ENCODE results near the gene ZNF335.

The ZNF335 gene

DNA sequence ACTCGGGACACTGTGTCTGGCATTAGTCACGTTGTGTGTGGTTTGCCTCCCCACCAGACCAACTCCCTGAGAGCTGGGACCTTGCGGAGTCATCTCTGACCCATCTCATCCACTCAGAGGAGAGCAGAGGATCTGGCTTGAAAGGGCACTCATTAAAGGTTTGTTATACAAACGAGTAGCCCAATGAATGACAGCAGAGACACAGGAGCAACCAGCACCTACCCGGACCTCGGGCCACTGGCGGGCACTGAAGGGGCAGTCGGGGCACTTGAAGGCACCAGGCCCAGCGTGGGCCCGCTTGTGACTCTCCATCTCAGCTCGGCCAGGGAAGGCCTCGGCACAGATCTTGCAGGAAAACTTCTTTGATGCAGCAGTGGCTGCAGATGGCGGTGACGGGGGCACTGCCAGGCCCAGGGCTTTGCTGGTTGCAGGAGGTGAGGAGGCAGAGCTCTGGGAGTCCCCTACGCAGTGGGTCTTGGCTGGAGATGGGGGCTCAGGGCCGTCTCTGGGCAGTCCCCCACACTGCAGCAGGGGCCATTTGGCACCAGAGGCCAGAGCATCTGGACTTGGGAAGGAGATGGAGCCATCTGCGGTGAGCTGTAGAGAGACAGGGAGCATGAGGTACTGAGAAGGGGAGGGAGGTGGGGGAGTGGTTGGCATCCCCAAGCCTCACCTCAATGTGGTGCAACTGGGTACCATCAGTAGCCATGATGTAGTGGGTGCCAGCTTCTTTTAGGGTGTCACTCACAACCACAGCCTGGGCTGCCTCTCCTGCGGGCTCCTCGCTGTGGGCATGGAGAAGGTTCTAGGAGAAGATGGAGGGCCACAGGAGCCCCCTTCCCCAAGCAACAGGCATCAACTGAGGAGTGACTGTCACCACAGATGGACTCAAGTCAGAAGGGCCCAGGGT lies 19.8 kb downstream of the ZNF335 start:
- DNase-seq (ENCODE audit: low read depth in 2 of 2): no peak

DNA sequence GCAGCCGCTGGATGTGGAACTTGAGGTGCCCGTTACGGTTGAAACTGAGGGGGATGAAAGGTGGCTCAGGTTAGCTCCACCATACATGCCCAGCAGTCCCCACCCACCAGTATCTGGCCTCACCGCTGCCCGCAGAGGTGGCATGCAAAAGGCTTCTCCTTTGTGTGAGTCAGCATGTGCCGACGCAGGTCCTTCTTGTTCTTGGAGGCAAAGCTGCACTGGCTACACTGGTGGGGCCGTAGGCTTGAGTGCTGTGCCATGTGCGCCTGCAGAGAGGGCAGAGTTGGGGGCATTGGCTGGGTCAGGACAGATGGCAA lies 21.7 kb downstream of the ZNF335 start:
- DNase-seq (ENCODE audit: low read depth in 2 of 2): no peak

DNA sequence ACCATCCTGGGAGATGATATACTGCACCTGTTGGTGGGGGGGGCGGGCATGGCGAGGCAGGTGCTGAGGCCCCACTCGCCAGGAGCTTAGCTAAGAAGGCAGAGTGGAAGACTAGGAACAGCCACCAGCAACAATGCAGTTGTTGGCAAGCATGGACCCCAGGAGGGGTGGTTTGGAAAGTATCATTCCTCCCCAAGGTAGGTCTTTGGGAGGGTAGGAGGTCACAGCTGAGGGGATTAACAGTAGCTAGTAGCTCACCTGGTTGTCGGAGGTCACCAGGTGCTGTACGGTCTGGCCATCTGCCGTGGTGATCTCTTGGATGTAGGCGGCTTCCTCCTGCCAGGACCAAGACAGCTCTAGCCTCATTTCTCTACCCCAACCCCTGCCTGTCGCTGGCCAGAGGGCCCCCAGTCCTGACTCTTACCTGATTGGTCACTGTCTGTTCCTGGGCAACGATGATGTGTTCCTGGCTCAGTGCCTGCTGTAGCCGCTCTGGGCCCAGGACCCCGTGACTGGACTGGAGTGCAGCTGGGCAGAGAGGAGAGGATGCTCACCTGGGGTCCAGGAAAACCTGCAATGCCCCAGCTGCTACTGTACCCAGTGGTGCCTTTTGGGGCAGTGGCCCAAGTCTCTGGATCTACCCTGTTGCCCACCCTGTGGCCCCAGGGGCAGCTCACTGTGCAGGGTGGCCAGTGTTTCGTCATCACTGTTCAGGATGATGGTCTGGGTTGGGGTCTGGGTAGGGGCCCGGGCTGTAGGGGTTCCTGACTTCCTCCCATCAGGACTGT lies 22.3 kb downstream of the ZNF335 start:
- DNase-seq (ENCODE audit: low read depth in 2 of 2): no peak

DNA sequence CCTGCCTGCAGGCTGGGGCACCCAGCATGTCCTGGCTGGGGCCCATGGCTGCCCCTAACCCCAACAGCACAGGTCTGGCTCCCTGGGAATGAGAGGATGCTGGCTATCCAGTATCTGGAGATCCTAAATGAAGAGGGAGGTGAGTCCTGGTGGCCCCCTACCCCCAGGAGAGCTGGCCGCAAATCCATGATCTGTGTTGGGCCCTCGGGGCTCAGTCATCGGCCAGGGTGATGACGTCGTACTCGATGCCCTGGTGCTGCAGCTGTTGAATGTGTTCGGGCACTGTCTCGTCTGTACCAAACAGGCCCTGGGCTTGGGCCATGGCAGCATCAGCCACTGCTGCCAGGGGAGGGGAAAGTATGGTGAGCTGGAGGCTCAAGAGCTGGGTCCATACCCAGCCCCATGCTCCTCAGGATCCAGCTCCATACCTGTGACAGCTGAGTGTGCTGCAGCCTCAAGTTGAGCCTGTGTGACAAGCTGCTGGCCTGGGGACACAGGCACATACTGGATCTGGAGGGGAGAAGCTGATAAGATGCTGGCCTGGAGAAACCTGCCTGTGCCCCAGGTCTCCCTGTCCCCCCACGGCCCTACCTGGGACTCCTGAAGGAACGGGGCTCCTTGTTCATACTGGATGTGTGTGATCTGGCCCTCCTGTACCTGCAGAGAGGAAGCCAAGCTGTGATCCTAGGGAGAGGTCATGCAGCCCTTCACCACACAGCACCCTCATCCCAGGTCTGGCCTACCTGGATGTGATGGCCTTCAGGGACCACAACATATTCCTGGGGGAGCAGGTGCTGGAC lies 23.1 kb downstream of the ZNF335 start:
- no peak for DNase-seq (ENCODE audit: low read depth in 2 of 2)

DNA sequence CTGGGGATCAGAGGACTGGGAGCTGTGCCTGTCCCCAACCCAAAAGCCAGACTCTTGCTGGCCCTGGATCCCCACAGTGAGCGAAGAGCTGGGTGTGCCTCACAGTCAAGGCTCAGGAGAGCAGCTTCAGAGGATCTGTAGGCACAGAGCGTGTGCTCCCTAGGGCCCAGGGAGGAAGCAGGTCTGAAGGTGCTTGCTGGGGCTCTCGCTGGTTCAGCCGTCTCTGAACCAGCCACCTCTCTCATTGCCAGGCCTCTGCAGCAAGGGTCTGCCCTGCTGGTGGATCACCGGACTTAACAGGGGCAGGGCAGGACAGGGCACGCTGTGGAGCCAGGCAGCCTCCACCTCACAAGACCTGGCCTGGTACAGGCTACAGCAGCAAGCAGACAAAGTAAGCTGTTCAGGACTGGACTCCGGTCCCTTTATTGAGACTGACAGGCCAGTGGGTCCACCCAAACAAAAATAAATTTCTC lies 23.7 kb downstream of the ZNF335 start:
- no peak for DNase-seq (ENCODE audit: low read depth in 2 of 2)

DNA sequence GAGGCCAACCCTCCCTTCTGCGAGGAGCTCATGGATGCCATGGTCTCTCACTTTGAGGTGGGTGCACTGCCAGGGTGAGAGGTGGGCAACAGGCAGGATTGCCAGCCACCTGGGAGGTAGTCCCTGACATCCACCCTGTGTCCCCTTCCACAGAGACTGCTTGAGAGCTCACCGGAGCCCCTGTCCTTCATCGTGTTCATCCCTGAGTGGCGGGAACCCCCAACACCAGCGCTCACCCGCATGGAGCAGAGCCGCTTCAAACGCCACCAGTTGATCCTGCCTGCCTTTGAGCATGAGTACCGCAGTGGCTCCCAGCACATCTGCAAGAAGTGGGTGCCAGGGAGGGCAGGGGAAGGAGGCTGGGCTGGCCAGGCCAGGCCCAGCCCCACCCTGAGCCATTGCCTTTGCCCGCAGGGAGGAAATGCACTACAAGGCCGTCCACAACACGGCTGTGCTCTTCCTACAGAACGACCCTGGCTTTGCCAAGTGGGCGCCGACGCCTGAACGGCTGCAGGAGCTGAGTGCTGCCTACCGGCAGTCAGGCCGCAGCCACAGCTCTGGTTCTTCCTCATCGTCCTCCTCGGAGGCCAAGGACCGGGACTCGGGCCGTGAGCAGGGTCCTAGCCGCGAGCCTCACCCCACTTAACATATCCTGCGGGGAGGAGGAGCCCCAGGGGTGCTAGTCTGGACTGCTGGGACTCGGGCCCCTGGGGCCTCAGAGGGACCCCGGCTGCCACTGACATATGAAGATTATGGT lies 24.7 kb downstream of the ZNF335 start:
- DNase-seq (ENCODE audit: low read depth in 2 of 2): no peak

DNA sequence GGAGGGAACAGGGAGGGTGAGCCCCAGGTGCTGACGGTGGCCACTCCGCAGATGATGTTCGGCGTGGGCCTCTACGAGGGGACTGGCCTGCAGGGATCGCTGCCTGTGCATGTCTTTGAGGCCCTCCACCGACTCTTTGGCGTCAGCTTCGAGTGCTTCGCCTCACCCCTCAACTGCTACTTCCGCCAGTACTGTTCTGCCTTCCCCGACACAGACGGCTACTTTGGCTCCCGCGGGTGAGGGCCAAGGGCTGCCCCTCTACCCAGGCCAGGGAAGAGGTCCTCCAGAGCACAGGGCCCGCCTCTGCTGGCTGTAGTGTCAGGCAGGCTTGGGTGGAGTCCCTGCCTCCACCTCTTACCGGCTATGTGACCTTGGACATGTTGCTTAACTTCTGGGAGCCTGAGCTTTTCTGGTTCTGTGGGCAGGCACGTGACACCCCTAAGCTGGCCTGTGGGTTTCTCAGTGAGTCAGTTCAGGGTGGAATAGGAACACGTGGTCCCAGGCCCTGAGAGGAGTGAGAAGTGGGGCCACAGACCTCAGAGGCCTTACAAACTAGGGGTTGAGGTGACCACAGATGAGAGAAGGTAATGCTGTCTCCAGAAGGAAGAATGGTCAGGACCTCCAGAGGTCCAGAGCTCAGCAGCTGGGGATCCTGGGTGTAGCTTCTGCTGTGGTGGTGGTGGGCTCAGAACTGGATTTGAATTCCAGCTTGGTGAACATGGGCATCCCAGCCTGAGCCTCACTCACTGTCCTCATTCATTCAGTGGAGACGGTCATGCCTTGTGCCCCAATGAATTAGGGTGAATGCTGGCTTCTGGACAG lies 25.6 kb downstream of the ZNF335 start:
- no peak for DNase-seq (ENCODE audit: low read depth in 2 of 2)

DNA sequence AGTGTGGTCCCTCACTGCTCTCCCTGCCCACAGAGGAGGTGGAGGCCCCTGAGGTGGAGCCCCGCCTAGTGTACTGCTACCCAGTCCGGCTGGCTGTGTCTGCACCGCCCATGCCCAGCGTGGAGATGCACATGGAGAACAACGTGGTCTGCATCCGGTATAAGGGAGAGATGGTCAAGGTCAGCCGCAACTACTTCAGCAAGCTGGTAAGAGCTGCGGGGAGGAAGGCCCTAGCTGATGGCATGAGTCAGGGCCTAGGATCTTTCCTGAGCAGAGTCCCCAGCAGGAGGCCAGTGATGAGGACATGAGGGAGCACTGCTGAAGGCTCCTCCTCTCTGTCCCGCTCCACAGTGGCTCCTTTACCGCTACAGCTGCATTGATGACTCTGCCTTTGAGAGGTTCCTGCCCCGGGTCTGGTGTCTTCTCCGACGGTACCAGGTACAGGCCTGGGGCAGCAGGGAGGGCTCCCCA lies 26.3 kb downstream of the ZNF335 start:
- no peak for DNase-seq (ENCODE audit: low read depth in 2 of 2)

DNA sequence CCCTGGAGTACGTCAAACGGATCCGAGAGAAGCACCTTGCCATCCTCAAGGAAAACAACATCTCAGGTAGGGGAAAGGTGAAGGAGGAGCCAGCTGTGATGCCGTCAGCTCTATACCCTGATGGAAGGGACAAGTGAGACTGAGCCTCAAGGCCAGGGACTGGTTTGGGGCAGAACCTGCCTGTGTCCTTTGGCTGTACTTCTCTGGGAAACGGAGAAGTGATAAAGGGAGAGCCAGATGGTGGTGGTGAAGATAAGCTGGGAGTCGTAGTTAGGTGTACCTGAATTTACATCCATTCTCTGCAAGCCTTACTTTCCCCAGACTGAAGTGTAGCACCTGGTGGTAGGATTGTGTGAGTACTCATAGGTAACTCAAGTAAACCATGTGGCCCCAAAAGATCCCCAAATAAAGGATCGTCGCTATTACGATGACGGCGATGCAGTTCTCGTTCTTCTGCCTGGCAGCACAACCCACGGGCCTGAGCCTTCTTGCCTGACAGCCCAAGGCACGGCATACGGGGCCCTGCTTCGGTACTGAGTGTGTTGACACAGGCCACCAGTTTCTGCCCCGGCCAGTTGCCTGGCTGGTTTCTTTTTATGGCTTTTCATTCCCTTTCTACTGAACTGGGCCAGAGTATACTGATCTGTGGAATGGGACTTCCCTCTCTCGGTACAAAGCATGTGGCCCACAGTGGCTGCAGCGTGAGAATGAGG lies 26.9 kb downstream of the ZNF335 start:
- no peak for DNase-seq (ENCODE audit: low read depth in 2 of 2)

DNA sequence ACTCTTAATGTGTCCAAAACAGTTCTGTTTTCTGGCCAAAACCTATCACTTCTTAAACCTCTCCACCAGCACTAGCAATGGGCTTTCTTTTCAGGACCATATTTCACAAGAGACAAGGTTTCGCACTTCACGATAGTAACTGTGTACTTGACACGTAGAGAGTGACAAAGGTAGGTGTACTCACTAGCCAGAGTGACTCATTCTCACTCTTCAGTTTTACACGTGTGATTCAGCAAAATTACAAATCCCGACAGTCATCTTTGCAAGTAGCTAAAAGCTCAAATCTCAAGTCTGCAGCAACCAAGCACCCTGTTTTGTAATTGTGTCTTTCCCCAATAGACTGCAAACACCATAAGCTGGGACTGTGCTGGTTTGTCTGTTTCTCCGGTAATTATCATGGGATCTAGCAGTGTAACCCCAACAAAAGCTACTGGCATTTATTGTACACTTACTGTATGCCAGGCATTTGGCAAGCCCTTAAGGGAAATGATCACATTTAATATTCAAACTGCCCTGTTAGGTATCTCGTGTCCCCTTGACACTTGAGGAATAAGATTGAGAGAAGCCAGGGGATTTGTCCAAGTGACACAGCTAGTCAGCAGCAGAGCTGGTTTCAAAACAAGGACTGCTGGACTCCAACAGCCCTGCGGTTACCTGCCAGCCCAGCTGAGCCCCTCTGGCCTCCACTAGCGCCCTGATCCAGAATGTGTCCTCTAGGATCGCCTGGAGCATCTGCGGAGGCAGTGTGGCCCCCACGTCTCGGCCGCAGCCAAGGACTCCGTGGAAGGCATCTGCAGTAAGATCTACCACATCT lies 27.6 kb downstream of the ZNF335 start:
- no peak for DNase-seq (ENCODE audit: low read depth in 2 of 2)

DNA sequence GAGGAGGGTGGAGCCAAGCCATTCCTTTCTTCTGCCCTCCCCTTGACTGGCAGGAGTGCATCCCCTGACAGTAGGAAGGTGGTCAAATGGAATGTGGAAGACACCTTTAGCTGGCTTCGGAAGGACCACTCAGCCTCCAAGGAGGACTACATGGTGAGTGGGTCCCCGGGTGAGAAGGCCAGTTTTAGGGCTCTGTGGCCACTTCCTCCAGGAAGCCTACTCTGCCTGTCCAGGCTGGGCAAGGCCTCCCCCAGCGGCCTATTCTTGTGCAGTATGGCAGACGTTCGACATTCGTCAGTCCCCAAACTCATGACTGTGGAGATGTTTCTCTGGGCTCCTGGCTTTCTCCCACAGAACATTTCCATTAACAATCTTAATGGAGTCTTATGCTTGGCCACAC lies 28.4 kb downstream of the ZNF335 start:
- no peak for DNase-seq (ENCODE audit: low read depth in 2 of 2)

DNA sequence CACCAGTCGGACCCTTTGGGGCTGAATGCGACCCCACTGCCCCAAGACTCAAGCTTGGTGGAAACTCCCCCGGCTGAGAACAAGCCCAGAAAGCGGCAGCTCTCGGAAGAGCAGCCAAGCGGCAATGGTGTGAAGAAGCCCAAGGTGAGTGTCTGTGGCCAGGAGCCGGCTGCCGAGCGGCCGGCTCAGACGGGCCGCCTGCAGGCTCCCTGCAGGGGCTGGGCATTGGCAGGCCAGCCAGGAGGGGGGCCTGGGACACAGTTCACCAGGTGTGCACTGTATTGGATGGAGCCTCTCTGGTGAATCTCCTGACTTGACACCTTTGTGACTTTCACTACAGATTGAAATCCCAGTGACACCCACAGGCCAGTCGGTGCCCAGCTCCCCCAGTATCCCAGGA lies 31.5 kb downstream of the ZNF335 start:
- DNase-seq (ENCODE audit: low read depth in 2 of 2): no peak

DNA sequence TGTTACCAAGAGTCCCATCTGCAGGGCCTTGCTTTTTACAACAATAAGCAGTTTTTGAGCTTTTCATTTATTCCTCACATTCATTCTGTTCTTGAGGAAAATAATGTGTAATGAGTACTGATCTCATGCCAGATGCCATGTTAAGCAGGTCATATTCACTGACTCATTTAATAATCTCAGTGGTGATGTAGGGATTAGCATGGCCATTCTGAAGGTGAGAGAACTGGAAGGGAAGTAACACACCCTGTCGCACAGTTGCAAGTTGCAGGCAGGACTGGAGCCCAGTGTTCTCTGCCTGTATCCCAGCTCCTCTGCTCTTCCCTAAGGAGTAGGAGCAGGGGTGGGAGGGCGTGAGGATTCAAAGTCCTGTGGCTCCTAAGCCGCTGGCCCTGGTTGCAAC lies 31.9 kb downstream of the ZNF335 start:
- no peak for DNase-seq (ENCODE audit: low read depth in 2 of 2)

DNA sequence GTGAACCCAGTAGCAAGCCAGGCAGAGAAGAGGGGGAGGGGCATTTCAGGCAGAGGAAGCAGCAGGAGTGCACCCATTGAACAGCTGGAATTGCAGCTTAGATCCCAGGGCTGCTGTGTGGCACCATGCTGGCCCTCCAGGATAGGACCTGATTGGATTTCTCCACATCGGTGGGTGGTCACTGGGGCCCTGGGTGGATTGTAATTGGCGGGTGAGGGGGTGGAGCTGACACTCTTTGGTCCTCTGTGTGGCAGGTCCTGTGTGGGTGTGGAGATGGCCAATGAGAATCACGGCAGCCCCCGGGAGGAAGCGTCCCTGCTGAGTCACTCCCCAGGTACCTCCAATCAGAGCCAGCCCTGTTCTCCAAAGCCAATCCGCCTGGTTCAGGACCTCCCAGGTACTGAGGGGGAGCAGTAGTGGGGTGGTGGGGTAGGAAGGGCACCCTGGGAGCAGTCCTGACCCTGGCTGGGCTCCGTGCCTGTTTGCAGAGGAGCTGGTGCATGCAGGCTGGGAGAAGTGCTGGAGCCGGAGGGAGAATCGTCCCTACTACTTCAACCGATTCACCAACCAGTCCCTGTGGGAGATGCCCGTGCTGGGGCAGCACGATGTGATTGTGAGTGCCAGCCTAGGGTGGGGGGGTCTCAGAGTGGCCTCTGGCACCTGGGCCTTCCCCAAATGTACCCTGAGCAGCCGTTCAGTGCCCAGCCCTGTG lies 33.1 kb downstream of the ZNF335 start:
- DNase-seq (ENCODE audit: low read depth in 2 of 2): no peak

DNA sequence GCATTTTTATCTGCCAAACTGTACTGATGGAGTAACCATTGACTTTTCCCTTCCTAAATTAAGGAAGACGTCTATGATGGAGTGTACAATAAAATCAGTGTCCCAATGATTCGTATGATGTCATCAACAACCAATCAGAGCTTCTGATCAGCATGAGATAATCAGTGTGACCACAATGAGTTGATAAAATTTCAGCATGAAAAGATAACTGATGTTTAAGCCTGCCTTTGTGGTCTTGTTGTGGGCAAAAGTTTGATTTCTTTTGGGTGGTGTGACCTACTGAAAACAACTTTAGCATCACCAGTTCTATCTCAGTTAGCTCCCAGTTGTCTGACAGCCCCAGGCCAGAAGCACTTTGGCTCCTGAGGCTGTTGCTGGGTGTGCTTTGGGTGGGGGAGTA lies 34.2 kb downstream of the ZNF335 start:
- DNase-seq (ENCODE audit: low read depth in 2 of 2): no peak

DNA sequence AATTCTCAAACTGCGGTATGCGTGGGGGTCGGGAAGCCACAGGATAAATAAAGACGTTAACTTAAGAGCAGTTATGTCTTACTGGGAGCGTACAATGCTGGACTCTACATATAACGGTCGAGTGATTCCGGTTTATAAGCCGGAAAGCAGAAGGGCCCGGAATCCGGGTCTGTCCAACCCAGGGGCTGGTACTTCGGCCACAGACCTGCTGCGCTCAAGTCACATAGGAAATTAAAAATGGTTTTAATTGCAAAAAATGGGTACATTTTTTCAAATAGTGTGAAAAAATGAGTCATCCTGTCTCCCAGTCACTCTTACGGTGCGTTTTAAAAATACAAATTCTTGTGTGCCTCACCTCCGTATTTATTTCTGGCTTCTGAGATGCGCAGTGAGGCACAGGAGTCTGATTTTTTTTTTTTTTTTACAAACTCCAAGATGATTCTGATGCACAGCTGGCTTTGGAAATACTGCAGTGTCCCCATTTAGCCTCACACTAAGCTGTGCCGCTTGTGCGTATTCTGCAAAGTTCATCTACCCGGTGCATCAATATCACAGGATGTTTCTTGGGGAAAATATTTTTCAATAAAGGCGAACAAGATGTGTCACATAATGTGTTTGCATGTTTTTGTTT lies 36.5 kb downstream of the ZNF335 start:
- DNase-seq (ENCODE audit: low read depth in 2 of 2): no peak

DNA sequence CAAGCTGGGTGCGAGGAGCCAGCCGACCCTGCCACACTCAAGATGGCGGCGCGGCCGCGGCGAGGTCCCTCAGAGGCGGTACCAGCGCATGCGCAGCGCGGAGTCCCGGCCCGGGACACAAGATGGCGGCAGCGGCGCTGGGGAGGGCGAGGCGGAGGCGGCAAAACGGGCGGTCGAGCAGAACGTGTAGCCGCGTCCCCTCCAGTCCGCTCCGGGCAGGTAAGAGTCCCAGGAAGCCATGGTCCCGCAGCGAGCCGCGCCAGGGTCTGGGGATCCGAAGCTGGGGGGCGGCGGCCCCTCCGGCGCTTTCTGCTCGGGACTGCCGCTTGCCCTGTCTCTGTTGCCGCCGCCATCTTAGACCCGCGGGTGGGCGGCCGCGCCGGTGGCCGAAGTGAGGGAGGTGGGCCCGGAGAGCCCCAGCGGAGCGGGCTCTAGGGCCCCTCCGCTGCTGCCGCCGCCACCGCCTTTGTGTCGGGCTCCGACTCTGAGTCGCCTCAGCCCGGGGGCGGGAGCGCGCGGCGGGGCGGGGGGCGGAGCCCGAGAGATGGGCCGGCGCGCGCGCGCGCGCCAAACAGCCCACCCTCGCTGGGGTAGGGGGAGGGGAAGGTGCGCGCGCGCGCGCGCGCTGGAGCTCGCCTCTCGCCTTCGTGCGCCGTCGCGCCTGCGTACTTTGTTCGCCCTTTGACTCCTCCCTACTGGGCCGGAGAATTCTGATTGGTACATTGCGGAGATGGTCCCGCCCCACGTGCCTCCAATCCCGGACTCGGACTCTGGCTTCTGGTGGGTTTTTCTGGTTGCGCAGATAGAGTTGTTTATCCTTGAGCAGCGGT lies 37.2 kb downstream of the ZNF335 start, which contains the start of gene PCIF1:
Gene PCIF1, plus strand, starts transcription at position 98 of the 830 bp plus-strand sequence. CDS start 4,317 bp downstream, outside the sequence.
- DNase-seq (ENCODE audit: low read depth in 2 of 2): peak; percentile 92 to 94

Measured in fibroblast of skin of left biceps (primary cell).